ENCODE results near the gene GPR39.
A peak's percentile ranks its signal among the peaks of the same experiment; 100 is the strongest.

Gene GPR39

DNA sequence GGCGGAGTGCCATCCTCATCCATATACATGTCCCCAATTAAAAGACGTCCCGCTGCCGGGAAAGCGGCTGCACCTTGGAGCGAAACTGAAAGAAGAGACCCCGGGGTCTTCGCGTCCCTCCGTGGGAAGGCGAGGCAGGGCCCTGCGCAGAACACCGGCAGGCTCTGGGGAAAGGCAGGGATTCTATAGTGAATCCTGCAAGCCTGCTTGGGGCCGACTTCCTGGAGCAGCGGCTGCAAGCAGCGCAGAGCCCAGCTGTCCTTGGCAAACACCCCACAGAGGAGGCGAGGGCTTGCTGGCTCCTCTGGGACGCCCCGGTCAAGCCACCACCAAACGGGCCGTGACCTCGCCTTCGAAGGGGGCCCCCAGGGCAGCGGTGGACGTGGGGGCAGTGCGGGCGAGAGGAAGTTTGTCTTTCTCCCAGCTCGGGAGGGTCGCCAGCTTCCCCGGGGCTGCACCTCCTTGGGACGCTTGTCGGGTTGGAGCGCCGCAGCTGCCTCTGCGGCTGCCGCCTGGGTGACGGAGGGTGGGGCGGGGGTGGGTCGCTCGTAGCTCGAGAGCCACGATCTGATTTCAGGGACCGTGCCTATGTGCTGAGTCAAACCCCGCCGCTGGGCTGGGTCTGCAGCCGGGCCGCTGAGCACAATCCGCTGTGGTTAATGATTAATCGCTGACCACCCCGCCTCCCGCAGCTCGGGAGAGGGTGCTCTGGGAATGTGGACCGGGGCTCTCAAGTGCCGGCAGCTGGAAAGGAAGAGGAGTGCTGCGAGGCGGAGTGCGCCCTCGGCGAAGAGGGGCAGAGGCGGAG is 486 bp upstream of the GPR39 start:
- in situ Hi-C loops (cut with HindIII; ENCODE audit: low sequenced_read_pairs), result no loop called here
- DNase-seq (ENCODE audit: low read depth), result peak; percentile 91
- peak overlapping the region; percentile 40 for H3K4me3 ChIP-seq (ENCODE audit: low read depth, low read length)
- TF ChIP-seq, protein P1, sequence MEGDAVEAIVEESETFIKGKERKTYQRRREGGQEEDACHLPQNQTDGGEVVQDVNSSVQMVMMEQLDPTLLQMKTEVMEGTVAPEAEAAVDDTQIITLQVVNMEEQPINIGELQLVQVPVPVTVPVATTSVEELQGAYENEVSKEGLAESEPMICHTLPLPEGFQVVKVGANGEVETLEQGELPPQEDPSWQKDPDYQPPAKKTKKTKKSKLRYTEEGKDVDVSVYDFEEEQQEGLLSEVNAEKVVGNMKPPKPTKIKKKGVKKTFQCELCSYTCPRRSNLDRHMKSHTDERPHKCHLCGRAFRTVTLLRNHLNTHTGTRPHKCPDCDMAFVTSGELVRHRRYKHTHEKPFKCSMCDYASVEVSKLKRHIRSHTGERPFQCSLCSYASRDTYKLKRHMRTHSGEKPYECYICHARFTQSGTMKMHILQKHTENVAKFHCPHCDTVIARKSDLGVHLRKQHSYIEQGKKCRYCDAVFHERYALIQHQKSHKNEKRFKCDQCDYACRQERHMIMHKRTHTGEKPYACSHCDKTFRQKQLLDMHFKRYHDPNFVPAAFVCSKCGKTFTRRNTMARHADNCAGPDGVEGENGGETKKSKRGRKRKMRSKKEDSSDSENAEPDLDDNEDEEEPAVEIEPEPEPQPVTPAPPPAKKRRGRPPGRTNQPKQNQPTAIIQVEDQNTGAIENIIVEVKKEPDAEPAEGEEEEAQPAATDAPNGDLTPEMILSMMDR (IDR thresholded peaks at IDR 0.05; ENCODE audit: low read depth, low read length, missing control alignments), result no peak

DNA sequence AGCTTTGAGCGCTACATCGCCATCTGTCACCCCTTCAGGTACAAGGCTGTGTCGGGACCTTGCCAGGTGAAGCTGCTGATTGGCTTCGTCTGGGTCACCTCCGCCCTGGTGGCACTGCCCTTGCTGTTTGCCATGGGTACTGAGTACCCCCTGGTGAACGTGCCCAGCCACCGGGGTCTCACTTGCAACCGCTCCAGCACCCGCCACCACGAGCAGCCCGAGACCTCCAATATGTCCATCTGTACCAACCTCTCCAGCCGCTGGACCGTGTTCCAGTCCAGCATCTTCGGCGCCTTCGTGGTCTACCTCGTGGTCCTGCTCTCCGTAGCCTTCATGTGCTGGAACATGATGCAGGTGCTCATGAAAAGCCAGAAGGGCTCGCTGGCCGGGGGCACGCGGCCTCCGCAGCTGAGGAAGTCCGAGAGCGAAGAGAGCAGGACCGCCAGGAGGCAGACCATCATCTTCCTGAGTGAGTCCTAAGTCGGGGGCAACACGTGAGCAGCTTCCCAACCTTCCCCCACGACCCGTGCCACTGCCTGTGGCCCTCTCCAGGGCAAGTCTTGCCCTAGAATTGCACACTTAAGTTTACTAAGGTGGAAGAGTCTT is 928 bp downstream of the GPR39 start:
- H3K4me3 ChIP-seq (ENCODE audit: low read depth, low read length), result peak overlapping the region; percentile 18
- DNase-seq (ENCODE audit: low read depth), result no peak
- TF ChIP-seq, protein P1 (IDR thresholded peaks at IDR 0.05; ENCODE audit: low read depth, low read length, missing control alignments), result no peak
- in situ Hi-C loops (cut with HindIII; ENCODE audit: low sequenced_read_pairs), result no loop called here

DNA sequence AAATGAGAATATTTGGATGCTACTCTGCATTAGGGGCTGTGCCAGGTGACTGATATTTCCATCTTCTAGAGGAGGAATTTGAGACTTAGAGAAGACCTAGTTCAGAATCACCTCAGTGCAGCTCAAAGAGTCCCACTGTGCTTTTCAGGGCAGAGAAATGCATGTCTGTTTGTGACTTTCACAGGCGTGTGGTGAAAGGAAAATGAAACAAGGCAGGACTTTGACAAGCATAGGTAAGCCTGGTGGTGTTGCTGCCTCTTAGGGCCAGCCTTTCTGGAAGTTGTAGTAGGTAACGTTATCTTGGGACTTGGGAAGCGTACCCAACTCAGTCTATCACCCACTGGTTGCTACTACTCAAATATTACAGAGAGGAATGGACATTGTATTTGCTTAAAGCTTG is 2.6 kb downstream of the GPR39 start:
- TF ChIP-seq, protein P1 (IDR thresholded peaks at IDR 0.05; ENCODE audit: low read depth, low read length, missing control alignments), result no peak
- in situ Hi-C loops (cut with HindIII; ENCODE audit: low sequenced_read_pairs), result no loop called here
- no peak for DNase-seq (ENCODE audit: low read depth)
- peak overlapping the region; percentile 18 for H3K4me3 ChIP-seq (ENCODE audit: low read depth, low read length)

DNA sequence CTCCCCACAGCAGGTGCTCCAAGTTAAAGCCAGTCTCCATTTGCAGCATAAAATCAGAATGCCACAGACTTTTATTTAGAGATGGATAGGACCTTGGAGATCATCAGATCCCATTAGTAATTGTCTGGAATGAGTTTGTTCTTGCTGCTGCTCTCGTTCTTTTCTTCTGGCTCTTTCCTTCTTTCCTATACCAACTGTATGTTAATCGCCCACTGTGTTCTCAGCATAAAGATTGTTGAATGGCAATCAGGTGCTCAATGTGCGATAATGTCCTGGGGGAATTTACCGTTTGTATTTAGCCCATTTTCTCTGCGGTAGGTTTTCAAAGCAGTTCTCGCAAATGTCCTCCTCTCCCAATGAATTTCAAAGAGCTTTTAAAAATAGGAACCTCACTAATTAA is 3.3 kb downstream of the GPR39 start:
- TF ChIP-seq, protein P1 (IDR thresholded peaks at IDR 0.05; ENCODE audit: low read depth, low read length, missing control alignments), result no peak
- in situ Hi-C loops (cut with HindIII; ENCODE audit: low sequenced_read_pairs), result no loop called here

DNA sequence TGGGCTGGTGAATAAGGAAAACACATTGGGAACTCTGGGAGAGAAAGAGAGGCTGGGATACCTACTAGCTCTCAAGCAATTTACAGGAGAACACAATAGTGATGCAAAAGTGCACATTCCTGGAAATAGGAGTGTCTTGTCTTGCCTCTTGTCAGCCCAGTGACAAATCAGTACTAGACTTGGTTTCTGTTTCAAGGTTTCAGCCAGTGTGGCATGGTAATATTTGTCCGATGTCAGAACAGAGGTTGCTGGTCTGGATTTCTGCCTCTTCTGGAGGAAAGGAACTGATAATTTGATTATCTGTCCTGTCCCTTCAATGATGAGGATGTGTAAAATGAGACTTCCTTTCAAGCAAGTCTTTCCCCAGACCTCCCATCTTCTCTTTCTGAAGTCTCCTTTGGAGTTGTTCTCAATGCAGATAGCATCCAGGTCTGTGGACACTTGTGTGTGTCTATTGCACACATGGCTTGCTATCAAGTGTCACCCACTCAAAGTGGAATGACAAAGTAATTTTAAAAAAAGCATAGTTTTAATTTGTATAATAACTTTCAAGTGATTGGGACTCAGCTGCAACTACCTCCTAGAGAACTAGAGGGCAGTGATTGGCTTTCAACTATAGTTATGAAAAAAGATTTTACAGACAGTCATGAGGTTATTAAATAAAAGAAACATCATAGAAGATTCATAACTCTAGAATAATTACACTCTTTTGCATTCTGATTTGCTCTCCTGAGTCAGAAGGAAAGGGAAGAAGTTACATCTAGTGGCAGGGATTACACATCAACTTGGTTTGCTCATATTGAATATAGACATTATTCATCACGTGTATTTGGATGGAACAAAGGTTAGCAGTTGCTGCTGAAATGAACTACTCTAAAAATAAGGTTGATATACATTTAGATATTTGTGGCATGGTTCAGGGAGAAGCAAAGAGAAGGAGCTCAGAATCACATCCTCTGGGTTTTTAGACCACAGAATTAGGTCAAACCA is 4.5 kb downstream of the GPR39 start:
- TF ChIP-seq, protein P1 (IDR thresholded peaks at IDR 0.05; ENCODE audit: low read depth, low read length, missing control alignments), result peak; percentile 26
- no peak overlapping the region for H3K4me3 ChIP-seq (ENCODE audit: low read depth, low read length)
- DNase-seq (ENCODE audit: low read depth), result no peak
- in situ Hi-C loops (cut with HindIII; ENCODE audit: low sequenced_read_pairs), result no loop called here

More for the DNA sequence above, 3.3 kb downstream of the GPR39 start:
- DNase-seq (ENCODE audit: low read depth), result no peak
- H3K4me3 ChIP-seq (ENCODE audit: low read depth, low read length), result peak overlapping the region; percentile 2

DNA sequence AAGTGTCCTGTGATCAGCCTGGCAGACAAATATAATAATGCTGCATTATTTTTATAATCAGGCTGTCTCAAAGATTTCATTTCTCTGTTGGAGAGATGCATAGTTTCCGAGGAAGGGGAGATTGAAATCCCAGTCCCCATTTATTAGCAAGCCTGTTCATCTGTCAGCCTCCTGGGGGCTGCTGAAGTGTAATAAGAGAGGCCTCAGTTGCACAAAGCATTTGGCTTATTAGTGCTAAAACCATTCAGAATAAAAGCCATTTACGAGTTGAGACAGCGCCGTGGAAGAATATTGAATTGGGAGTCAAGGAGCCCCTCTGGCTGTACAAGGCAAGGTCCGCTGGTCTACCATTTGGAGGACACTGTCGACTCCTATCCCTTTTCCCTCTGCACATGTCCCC is 6.1 kb downstream of the GPR39 start:
- in situ Hi-C loops (cut with HindIII; ENCODE audit: low sequenced_read_pairs), result no loop called here
- no peak overlapping the region for H3K4me3 ChIP-seq (ENCODE audit: low read depth, low read length)
- TF ChIP-seq, protein P1 (IDR thresholded peaks at IDR 0.05; ENCODE audit: low read depth, low read length, missing control alignments), result no peak
- DNase-seq (ENCODE audit: low read depth), result no peak

All from astrocyte of the cerebellum (primary cell).